Mesothelial cell of epicardium (in vitro differentiated cells): ENCODE data around the gene NEK8. TPM values are rescaled to one million over a fixed set of nuclear protein-coding genes. Genes with fewer than 3 reads are reported as not detected.

Source experiments
- DNase-seq, 2 experiments: peaks; one replicate each; pipeline ENCODE4 v3.0.0; 2021; ENCODE audit warnings: low spot score in 2 of 2; ENCODE audit not compliant: unreplicated experiment in 2 of 2
- H3K27ac Mint-ChIP-seq: 2 replicates; pipeline ENCODE4 v1.8.0; 2021; ENCODE audit warnings: mixed read lengths
- H3K27me3 Mint-ChIP-seq: 2 replicates; pipeline ENCODE4 v1.8.0; 2021; ENCODE audit warnings: low read depth, mixed read lengths
- H3K36me3 Mint-ChIP-seq: 2 replicates; pipeline ENCODE4 v1.8.0; 2021; ENCODE audit warnings: mixed read lengths
- H3K4me1 Mint-ChIP-seq: 2 replicates; pipeline ENCODE4 v1.8.0; 2021; ENCODE audit warnings: mixed read lengths
- H3K4me3 Mint-ChIP-seq: 2 replicates; pipeline ENCODE4 v1.8.0; 2021; ENCODE audit warnings: mild to moderate bottlenecking, moderate library complexity, mixed read lengths
- H3K9me3 Mint-ChIP-seq: 2 replicates; pipeline ENCODE4 v1.8.0; 2021; ENCODE audit warnings: mixed read lengths
- CTCF ChIP-seq: fragments of 200-600 bp; sonication (generic); IDR thresholded peaks from one replicate; pipeline ENCODE4 v1.5.0; 2021; ENCODE audit warnings: antibody characterized with exemption; ENCODE audit not compliant: unreplicated experiment
- total RNA-seq: library from RNA; stranded (reverse); gene quantifications from 3 replicates; pipeline ENCODE4 v1.2.1, GENCODE V29; 2021

The NEK8 gene
- total RNA-seq, 1 donor from 2014 or later, result 7.6 TPM

DNA sequence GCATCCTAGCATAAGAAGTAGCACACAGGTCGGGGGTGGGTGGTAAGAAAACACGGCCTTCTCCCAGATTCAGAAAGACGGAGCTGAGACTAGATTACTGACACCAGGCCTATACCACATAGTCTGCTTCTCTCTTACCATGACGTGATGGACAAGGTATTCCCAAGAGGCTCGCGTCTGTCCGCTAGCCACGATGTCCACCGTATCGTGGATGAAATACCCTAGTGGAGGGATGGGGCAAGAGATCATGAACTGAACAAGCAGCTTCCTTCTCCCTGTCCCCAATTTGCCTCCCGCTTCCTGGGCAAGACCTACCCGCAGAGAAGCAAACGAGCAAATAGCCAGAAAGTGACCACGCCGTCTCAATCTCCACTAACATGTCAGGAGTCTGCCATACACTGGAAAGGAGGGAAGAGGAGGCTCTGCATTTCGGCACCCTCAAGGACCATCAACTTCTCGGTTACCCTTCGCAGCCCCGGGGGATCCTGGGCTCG lies 3.4 kb upstream of the NEK8 start:
- no peak for TF ChIP-seq CTCF
- Mint-ChIP-seq H3K36me3 (peaks cover 13% of the 10 kb centered on the region), H3K4me3 (peak overlapping the region; percentile 79), H3K9me3 (no peaks in the 10 kb centered on the region), H3K27ac (peak overlapping the region; percentile 92), H3K27me3 (no peaks in the 10 kb centered on the region), H3K4me1 (peaks cover 53% of the 10 kb centered on the region)
- no peak for DNase-seq

GRCh38 chr17:28725660-28726225 lies 2.8 kb upstream of the NEK8 start:
- TF ChIP-seq CTCF, result no peak
- DNase-seq, result peak in 1 of 2 experiments; percentile 74
- Mint-ChIP-seq H3K4me3 (peak overlapping the region; percentile 79), H3K27me3 (no peaks in the 10 kb centered on the region), H3K27ac (peak overlapping the region; percentile 92), H3K9me3 (no peaks in the 10 kb centered on the region), H3K36me3 (peaks cover 10% of the 10 kb centered on the region), H3K4me1 (peaks cover 47% of the 10 kb centered on the region)

GRCh38 chr17:28726226-28726626 lies 2.4 kb upstream of the NEK8 start, which contains the start of gene TLCD1:
TSS of gene TLCD1 (minus strand) at chr17:28726233. CDS start at chr17:28726097, 136 bp downstream.
- Mint-ChIP-seq H3K4me1 (peaks cover 42% of the 10 kb centered on the region), H3K27ac (peak within 1 kb of the TSS; percentile 99), H3K27me3 (no peaks in the 10 kb centered on the region)

DNA sequence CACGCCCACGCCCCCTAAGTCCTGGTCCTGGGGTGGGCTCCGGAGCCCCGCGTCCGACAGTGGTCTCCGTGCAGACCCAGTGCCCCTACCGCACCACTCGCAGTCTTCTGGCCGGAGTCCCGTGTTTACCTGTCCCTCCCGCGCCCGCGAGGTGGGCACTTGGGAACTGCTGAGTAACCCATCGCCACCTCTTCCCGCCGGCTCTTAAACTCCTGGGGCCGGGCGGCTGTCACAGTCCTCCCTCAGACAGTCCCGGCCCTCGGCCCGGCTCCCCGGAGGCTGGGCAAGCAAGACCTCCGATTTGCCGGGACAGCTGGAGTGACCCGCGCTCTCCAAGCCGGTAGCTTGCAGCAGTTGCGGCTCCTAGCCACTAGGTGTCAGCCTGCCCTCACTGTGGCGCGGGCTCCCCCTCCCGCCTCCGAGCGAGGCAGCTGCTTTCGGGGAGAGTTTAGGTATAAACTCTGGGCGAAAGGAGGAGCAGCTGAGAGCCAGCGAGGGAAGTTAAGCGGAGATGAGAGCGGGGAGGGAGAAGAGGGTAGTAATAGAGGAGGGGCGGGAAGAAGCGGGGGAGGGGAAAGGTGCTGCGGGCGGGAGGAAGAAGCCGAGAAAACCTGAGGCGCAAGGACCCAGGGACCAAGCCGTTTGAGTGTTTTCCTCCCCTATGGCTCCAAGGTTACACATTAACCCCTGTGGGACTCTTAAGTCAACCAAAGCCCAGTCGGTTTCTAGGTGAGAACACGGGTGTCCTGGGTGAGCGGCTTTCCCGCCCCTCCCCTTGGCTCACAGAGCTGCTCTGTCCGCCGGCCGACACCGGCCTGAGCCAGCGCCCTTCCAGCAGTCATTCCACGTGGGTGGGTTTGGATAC lies 1.7 kb upstream of the NEK8 start:
- peak overlapping the region; percentile 99 for H3K27ac Mint-ChIP-seq
- peaks cover 36% of the 10 kb centered on the region for H3K4me1 Mint-ChIP-seq
- peak overlapping the region; percentile 93 for H3K4me3 Mint-ChIP-seq
- H3K9me3 Mint-ChIP-seq, result no peaks in the 10 kb centered on the region
- peak; percentile 86 to 98 for DNase-seq
- no peaks in the 10 kb centered on the region for H3K27me3 Mint-ChIP-seq
- peak; percentile 95 for TF ChIP-seq CTCF
- H3K36me3 Mint-ChIP-seq, result peaks cover 9% of the 10 kb centered on the region

More at GRCh38 chr17:28726226-28726626, 2.4 kb upstream of the NEK8 start, which contains the start of gene TLCD1:
- DNase-seq, result no peak
- H3K4me3 Mint-ChIP-seq, result peak within 1 kb of the TSS; percentile 93
- H3K36me3 Mint-ChIP-seq, result peaks cover 9% of the 10 kb centered on the region
- H3K9me3 Mint-ChIP-seq, result no peaks in the 10 kb centered on the region
- TF ChIP-seq CTCF, result no peak

GRCh38 chr17:28729950-28730330 lies 1.4 kb downstream of the NEK8 start:
- H3K27me3 Mint-ChIP-seq, result no peaks in the 10 kb centered on the region
- no peak overlapping the region for H3K4me3 Mint-ChIP-seq
- no peak for DNase-seq
- H3K4me1 Mint-ChIP-seq, result peaks cover 16% of the 10 kb centered on the region
- peak overlapping the region; percentile 11 for H3K27ac Mint-ChIP-seq
- H3K36me3 Mint-ChIP-seq, result no peaks in the 10 kb centered on the region
- TF ChIP-seq CTCF, result no peak
- no peaks in the 10 kb centered on the region for H3K9me3 Mint-ChIP-seq
